Measurements from ENCODE around the gene MED26. TPM values are rescaled to one million over a fixed set of nuclear protein-coding genes. Genes with fewer than 3 reads are reported as not detected.

The MED26 gene
- total and polyA plus RNA-seq, 9 of the 15 experiments (the other 6 are each of a cell fraction or from before 2014, with no cell fraction given) = 0.71 to 15.1 (median 6.2) TPM

DNA sequence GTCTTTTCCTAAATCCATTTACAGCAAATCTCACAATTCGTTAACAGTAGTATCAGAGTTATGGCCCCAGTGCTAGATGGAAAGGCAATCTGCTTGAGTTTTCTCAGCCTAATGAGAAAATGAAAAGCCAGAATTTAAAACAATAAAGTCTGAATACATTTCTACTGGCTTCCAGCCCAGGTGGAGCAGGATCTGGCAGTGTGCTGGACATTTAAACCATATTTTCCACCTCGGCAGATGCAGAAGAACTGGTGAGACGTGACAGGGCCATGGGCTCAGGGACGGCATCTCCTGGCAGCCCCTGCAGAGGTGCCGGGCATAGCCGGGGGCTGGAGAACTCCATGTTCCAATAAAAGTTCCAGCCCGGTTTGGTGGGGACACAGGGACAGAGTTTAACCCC is 24.9 kb upstream of the MED26 start:
- peaks cover under 1% of the 10 kb centered on the region for H3K9me1 ChIP-seq (ENCODE audit: control insufficient read depth, insufficient read depth, low read length)
- H3K4me1 ChIP-seq (replicated peaks in 1 of 2; ENCODE audit: control insufficient read depth in 2 of 2, insufficient read depth in 2 of 2, low read length in 2 of 2) = no peaks in the 10 kb centered on the region; a peak in 1 of 5 replicates
- in situ Hi-C loops (cut with MboI) = no loop called here
- H3K9ac ChIP-seq (ENCODE audit: insufficient read depth in 1 of 2, low read depth in 2 of 2, low read length in 2 of 2) = no peak overlapping the region
- WGBS (ENCODE audit: insufficient coverage, low coverage, missing lambda C conversion rate) = 96% methylated on average over 6 of the region's 7 CpGs
- no peak overlapping the region for H3K27ac ChIP-seq (ENCODE audit: extremely low read depth, low read depth, low read length)
- BruUV-seq (replicated peaks) = no TSS peak
- POLR2A ChIA-PET = no interaction called here
- H4K20me1 ChIP-seq (replicated peaks; ENCODE audit: control insufficient read depth, insufficient read depth, low read length) = peaks cover 4% of the 10 kb centered on the region; the same call in 1 of the 2 replicates
- peaks cover 19% of the 10 kb centered on the region for H3K79me2 ChIP-seq (ENCODE audit: control insufficient read depth, insufficient read depth, low read length)
- H2AFZ ChIP-seq (ENCODE audit: low read depth, low read length) = no peak overlapping the region
- TF ChIP-seq BRD9 (IDR thresholded peaks at IDR 0.05; ENCODE audit: low read depth, partially characterized antibody) (no peak), ZC3H8 (IDR thresholded peaks at IDR 0.05) (no peak), SNAPC5 (CRISPR knock-in tag; IDR thresholded peaks at IDR 0.05) (no peak), CBFB (CRISPR knock-in tag; IDR thresholded peaks at IDR 0.05) (no peak), TAL1 (IDR thresholded peaks at IDR 0.05) (no peak), FIP1L1 (IDR thresholded peaks at IDR 0.05; ENCODE audit: low read depth, low read length, poor library complexity, severe bottlenecking) (no peak), TCFL5 (CRISPR knock-in tag; conservative IDR thresholded peaks at IDR 0.05) (no peak), ZNF830 (CRISPR knock-in tag; IDR thresholded peaks at IDR 0.05) (no peak), SIRT6 (IDR thresholded peaks at IDR 0.05; ENCODE audit: low read depth, low read length) (no peak), SAP30 (IDR thresholded peaks at IDR 0.05; ENCODE audit: borderline replicate concordance, insufficient read depth, low read depth, low read length, poor library complexity, severe bottlenecking) (no peak), SPI1 (IDR thresholded peaks at IDR 0.05; ENCODE audit: borderline replicate concordance, low read depth, low read length) (no peak), MED1 (CRISPR knock-in tag; IDR thresholded peaks at IDR 0.05; ENCODE audit: borderline replicate concordance) (no peak), ZNF140 (CRISPR knock-in tag; IDR thresholded peaks at IDR 0.05) (no peak), NCOR1 (IDR thresholded peaks at IDR 0.05) (no peak), RFX1 (IDR thresholded peaks at IDR 0.05) (no peak)
- intact Hi-C loops (cut with micrococcal nuclease) = no loop called here
- ATAC-seq (no peak), FAIRE-seq (no peak), DNase-seq (ENCODE audit: extremely low read depth in 1 of 4, low spot score in 3 of 4) (no peak)
- no peaks in the 10 kb centered on the region for H3K9me3 ChIP-seq (replicated peaks; ENCODE audit: control insufficient read depth, insufficient read depth, low read depth, low read length)
- H3K36me3 ChIP-seq (ENCODE audit: control insufficient read depth, insufficient read depth, low read length) = peaks cover 89% of the 10 kb centered on the region
- H3K27me3 ChIP-seq (ENCODE audit: control insufficient read depth in 2 of 2, insufficient read depth in 2 of 2, low read length in 2 of 2) = no peaks in the 10 kb centered on the region
- H3K4me3 ChIP-seq = no peak overlapping the region
- H3K4me2 ChIP-seq (ENCODE audit: insufficient read depth, low read length) = no peak overlapping the region
- CTCF ChIA-PET (ENCODE audit: low intra/inter-chr PET ratio) = no interaction called here

Data from K562 (cell line).